ENCODE measurements around the gene RNF39.
A peak's percentile ranks its signal among the peaks of the same experiment; 100 is the strongest.
"Not testable (repeated sequence)": the region's sequence is repeated elsewhere in the genome, so short reads cannot be mapped to it uniquely, and the experiment has no call there.

RNF39 gene

GRCh38 chr6:30061092-30061857, 14.3 kb downstream of the RNF39 start, which contains the start of gene POLR1H:
TSS of gene POLR1H (plus strand) at chr6:30061265. CDS start at chr6:30061525, 260 bp downstream.
- FAIRE-seq: peak; percentile 61

GRCh38 chr6:30060606-30061091, 14.9 kb downstream of the RNF39 start:
- FAIRE-seq: no peak

- no peak for FAIRE-seq
Measured at GRCh38 chr6:30055513-30055912, 20.1 kb downstream of the RNF39 start.

GRCh38 chr6:30053682-30054081, 21.9 kb downstream of the RNF39 start:
- FAIRE-seq: no peak

- FAIRE-seq: no peak
Measured at GRCh38 chr6:30047220-30047619, 28.3 kb downstream of the RNF39 start.

- no peak for FAIRE-seq
Measured at GRCh38 chr6:30044630-30045029, 30.9 kb downstream of the RNF39 start.

- FAIRE-seq: no peak
Measured at GRCh38 chr6:30043744-30044143, 31.8 kb downstream of the RNF39 start.

- FAIRE-seq: no peak
Measured at GRCh38 chr6:30042914-30043313, 32.7 kb downstream of the RNF39 start.

GRCh38 chr6:30042476-30042875, 33.1 kb downstream of the RNF39 start:
- FAIRE-seq: no peak

GRCh38 chr6:30041821-30042220, 33.7 kb downstream of the RNF39 start:
- no peak for FAIRE-seq

- FAIRE-seq: no peak
Measured at GRCh38 chr6:30041221-30041620, 34.3 kb downstream of the RNF39 start.

- no peak for FAIRE-seq
Measured at GRCh38 chr6:30037182-30037788, 38.3 kb downstream of the RNF39 start.

- FAIRE-seq: no peak
Measured at GRCh38 chr6:30035784-30036183, 39.8 kb downstream of the RNF39 start.

- FAIRE-seq: not testable (repeated sequence)
Measured at GRCh38 chr6:30033440-30033839, 42.1 kb downstream of the RNF39 start.

- FAIRE-seq: no peak
Measured at GRCh38 chr6:30031381-30031780, 44.2 kb downstream of the RNF39 start.

GRCh38 chr6:30029588-30029987, 46.0 kb downstream of the RNF39 start:
- FAIRE-seq: no peak

GRCh38 chr6:30025186-30025585, 50.4 kb downstream of the RNF39 start:
- FAIRE-seq: no peak

GRCh38 chr6:30022712-30023111, 52.9 kb downstream of the RNF39 start:
- FAIRE-seq: not testable (repeated sequence)

- FAIRE-seq: no peak
Measured at GRCh38 chr6:30022189-30022588, 53.4 kb downstream of the RNF39 start.

- FAIRE-seq: no peak
Measured at GRCh38 chr6:30020626-30021025, 54.9 kb downstream of the RNF39 start.
